CD14-positive monocyte (primary cell): ENCODE measurements around the gene CTSH. TPM values are rescaled to one million over a fixed set of nuclear protein-coding genes. Genes with fewer than 3 reads are reported as not detected.
A peak's percentile ranks its signal among the peaks of the same experiment; 100 is the strongest.

Source experiments
- DNase-seq, 3 donors: peaks; one replicate each; pipeline ENCODE4 v3.0.0-alpha.2; 2011 to 2022
- H2AFZ ChIP-seq: 2 replicates; pipeline ENCODE4 v1.6.0; 2012; ENCODE audit warnings: mild to moderate bottlenecking, low read depth, low read length, inconsistent platforms; ENCODE audit not compliant: insufficient read depth, poor library complexity, severe bottlenecking
- H3K27ac ChIP-seq, 2 donors: 1 replicate in 1 of 2; 2 replicates in 1 of 2; pipeline ENCODE4 v1.5.1; 2012 to 2013; ENCODE audit warnings: low read length in 2 of 2, control low read depth in 1 of 2, inconsistent platforms in 1 of 2, low read depth in 1 of 2, mild to moderate bottlenecking in 1 of 2
- H3K27me3 ChIP-seq, 2 donors: one replicate each; pipeline versions ENCODE4 v1.6.0 to v1.6.1; 2011 to 2013; ENCODE audit warnings: low read length in 2 of 2; ENCODE audit not compliant: control insufficient read depth in 2 of 2, insufficient read depth in 2 of 2
- H3K36me3 ChIP-seq, 2 donors: replicated peaks in 1 of 2; 1 replicate in 1 of 2; 2 replicates in 1 of 2; pipeline versions ENCODE4 v1.5.1 to v1.6.1; 2012 to 2013; ENCODE audit warnings: low read length in 2 of 2, control low read depth in 1 of 2, inconsistent platforms in 1 of 2, mild to moderate bottlenecking in 1 of 2; ENCODE audit not compliant: insufficient read depth in 2 of 2, control insufficient read depth in 1 of 2
- H3K4me1 ChIP-seq, 2 donors: 1 replicate in 1 of 2; 2 replicates in 1 of 2; pipeline versions ENCODE4 v1.5.1 to v1.6.1; 2012 to 2013; ENCODE audit warnings: low read length in 2 of 2, control low read depth in 1 of 2, inconsistent platforms in 1 of 2, mild to moderate bottlenecking in 1 of 2, moderate library complexity in 1 of 2; ENCODE audit not compliant: insufficient read depth in 2 of 2, control insufficient read depth in 1 of 2
- H3K4me2 ChIP-seq: replicated peaks from 2 replicates; pipeline ENCODE3; 2012; ENCODE audit warnings: low read length, moderate library complexity, mild to moderate bottlenecking; ENCODE audit not compliant: poor library complexity, severe bottlenecking; ENCODE audit errors: extremely low read depth
- H3K4me3 ChIP-seq, 3 experiments: fragments of 200-600 bp in 1 of 3; sonication (generic) in 1 of 3; replicated peaks in 1 of 3; 1 replicate in 2 of 3; 2 replicates in 1 of 3; pipeline ENCODE4 v1.5.1; 2011 to 2013; ENCODE audit warnings: low read length in 3 of 3, mild to moderate bottlenecking in 3 of 3, control low read depth in 2 of 3, low read depth in 2 of 3, inconsistent platforms in 1 of 3, moderate library complexity in 1 of 3
- H3K79me2 ChIP-seq: 2 replicates; pipeline ENCODE4 v1.6.0; 2012; ENCODE audit warnings: mild to moderate bottlenecking, control low read depth, inconsistent platforms, low read length, moderate library complexity; ENCODE audit not compliant: insufficient read depth
- H3K9ac ChIP-seq: 2 replicates; pipeline ENCODE4 v1.6.0; 2017; ENCODE audit warnings: low read length, mild to moderate bottlenecking; ENCODE audit not compliant: insufficient read depth, poor library complexity, severe bottlenecking
- H3K9me3 ChIP-seq, 2 donors: replicated peaks in 1 of 2; 1 replicate in 1 of 2; 2 replicates in 1 of 2; pipeline versions ENCODE4 v1.5.1 to v1.6.1; 2012 to 2013; ENCODE audit warnings: low read length in 2 of 2, control low read depth in 1 of 2; ENCODE audit not compliant: control insufficient read depth in 1 of 2, insufficient read depth in 1 of 2
- H4K20me1 ChIP-seq: 2 replicates; pipeline ENCODE4 v1.6.0; 2012; ENCODE audit warnings: mild to moderate bottlenecking, low read length, control low read depth, moderate library complexity; ENCODE audit not compliant: insufficient read depth
- H3K27ac Mint-ChIP-seq, 7 donors: one replicate each; pipeline ENCODE4 v1.8.0; 2020; ENCODE audit warnings: mild to moderate bottlenecking in 7 of 7, mixed read lengths in 7 of 7, moderate library complexity in 6 of 7, inconsistent platforms in 2 of 7
- H3K27me3 Mint-ChIP-seq, 3 donors: one replicate each; pipeline ENCODE4 v1.8.0; 2021 to 2022; ENCODE audit warnings: low read depth in 3 of 3, mild to moderate bottlenecking in 3 of 3, mixed read lengths in 3 of 3, moderate library complexity in 3 of 3, inconsistent platforms in 1 of 3
- H3K36me3 Mint-ChIP-seq, 2 donors: one replicate each; pipeline ENCODE4 v1.8.0; 2020; ENCODE audit warnings: mixed read lengths in 2 of 2, inconsistent platforms in 1 of 2, mild to moderate bottlenecking in 1 of 2
- H3K4me1 Mint-ChIP-seq: one replicate; pipeline ENCODE4 v1.8.0; 2020; ENCODE audit warnings: mild to moderate bottlenecking, mixed read lengths
- H3K4me3 Mint-ChIP-seq, 2 donors: one replicate each; pipeline ENCODE4 v1.8.0; 2020; ENCODE audit warnings: mild to moderate bottlenecking in 2 of 2, mixed read lengths in 2 of 2, moderate library complexity in 1 of 2
- H3K9me3 Mint-ChIP-seq, 7 donors: one replicate each; pipeline ENCODE4 v1.8.0; 2020 to 2022; ENCODE audit warnings: mixed read lengths in 7 of 7, mild to moderate bottlenecking in 6 of 7, moderate library complexity in 6 of 7, inconsistent platforms in 2 of 7
- WGBS: methylation state at CpG from one replicate; pipeline ENCODE4 v1.1.5; 2013; ENCODE audit warnings: missing lambda C conversion rate; ENCODE audit not compliant: insufficient coverage; 5-methylcytosine and 5-hydroxymethylcytosine counted together
- intact Hi-C, 2 donors: fragments of 100-400 bp; cut with micrococcal nuclease; formaldehyde crosslinking; loops; one replicate each; pipeline versions ENCODE4 v1.15.0 to v1.15.1; 2023
- polyA plus RNA-seq, 3 donors: library from polyadenylated mRNA; depleted of rRNA in 1 of 3; unstranded in 2 of 3; stranded (reverse) in 1 of 3; fragments of 300-500 nt in 2 of 3; fragments of >200 nt in 1 of 3; fragmentation: Illumina TruSeq in 2 of 3; gene quantifications; 1 replicate in 2 of 3; 2 replicates in 1 of 3; pipeline ENCODE4 v1.2.3, GENCODE V29; 2012 to 2021
- TF ChIP-seq, protein P1 (sequence below): fragments of 200-600 bp; IDR thresholded peaks from one replicate; pipeline ENCODE4 v1.8.0; 2022; ENCODE audit warnings: antibody characterized with exemption, mild to moderate bottlenecking

CTSH gene
- polyA plus RNA-seq, 3 donors: 555 to 884 (median 756) TPM

- H3K27me3 ChIP-seq: no peaks in the 10 kb centered on the region
- H3K36me3 ChIP-seq: peaks cover 22 to 27% of the 10 kb centered on the region in 2 donors
- peak overlapping the region in 2 of 3 experiments; percentile 6 to 68 for H3K4me3 ChIP-seq
- H3K4me1 ChIP-seq: peaks cover 91 to 97% of the 10 kb centered on the region in 2 donors
- no peaks in the 10 kb centered on the region for H3K9me3 ChIP-seq
- TF ChIP-seq, protein P1, sequence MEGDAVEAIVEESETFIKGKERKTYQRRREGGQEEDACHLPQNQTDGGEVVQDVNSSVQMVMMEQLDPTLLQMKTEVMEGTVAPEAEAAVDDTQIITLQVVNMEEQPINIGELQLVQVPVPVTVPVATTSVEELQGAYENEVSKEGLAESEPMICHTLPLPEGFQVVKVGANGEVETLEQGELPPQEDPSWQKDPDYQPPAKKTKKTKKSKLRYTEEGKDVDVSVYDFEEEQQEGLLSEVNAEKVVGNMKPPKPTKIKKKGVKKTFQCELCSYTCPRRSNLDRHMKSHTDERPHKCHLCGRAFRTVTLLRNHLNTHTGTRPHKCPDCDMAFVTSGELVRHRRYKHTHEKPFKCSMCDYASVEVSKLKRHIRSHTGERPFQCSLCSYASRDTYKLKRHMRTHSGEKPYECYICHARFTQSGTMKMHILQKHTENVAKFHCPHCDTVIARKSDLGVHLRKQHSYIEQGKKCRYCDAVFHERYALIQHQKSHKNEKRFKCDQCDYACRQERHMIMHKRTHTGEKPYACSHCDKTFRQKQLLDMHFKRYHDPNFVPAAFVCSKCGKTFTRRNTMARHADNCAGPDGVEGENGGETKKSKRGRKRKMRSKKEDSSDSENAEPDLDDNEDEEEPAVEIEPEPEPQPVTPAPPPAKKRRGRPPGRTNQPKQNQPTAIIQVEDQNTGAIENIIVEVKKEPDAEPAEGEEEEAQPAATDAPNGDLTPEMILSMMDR: no peak
- peaks cover 4% of the 10 kb centered on the region for H4K20me1 ChIP-seq
- Mint-ChIP-seq H3K27me3 (no peaks in the 10 kb centered on the region), H3K36me3 (peaks cover 39 to 63% of the 10 kb centered on the region in 2 donors), H3K27ac (peak overlapping the region; percentile 90 to 98 (median 94)), H3K4me3 (peak overlapping the region; percentile 56 to 67), H3K4me1 (peaks cover 85% of the 10 kb centered on the region), H3K9me3 (no peaks in the 10 kb centered on the region)
- peak; percentile 80 to 92 (median 90) for DNase-seq
- intact Hi-C loops: no loop called here
- WGBS: 0% methylated on average over 3 of the region's 6 CpGs
- peak overlapping the region; percentile 63 for H3K4me2 ChIP-seq
- H3K27ac ChIP-seq: peak overlapping the region; percentile 93 to 95
- peaks cover 77% of the 10 kb centered on the region for H3K79me2 ChIP-seq
- peak overlapping the region; percentile 51 for H3K9ac ChIP-seq
- H2AFZ ChIP-seq: no peak overlapping the region
Measured at GRCh38 chr15:78938658-78939488, 6.0 kb downstream of the CTSH start.

DNA sequence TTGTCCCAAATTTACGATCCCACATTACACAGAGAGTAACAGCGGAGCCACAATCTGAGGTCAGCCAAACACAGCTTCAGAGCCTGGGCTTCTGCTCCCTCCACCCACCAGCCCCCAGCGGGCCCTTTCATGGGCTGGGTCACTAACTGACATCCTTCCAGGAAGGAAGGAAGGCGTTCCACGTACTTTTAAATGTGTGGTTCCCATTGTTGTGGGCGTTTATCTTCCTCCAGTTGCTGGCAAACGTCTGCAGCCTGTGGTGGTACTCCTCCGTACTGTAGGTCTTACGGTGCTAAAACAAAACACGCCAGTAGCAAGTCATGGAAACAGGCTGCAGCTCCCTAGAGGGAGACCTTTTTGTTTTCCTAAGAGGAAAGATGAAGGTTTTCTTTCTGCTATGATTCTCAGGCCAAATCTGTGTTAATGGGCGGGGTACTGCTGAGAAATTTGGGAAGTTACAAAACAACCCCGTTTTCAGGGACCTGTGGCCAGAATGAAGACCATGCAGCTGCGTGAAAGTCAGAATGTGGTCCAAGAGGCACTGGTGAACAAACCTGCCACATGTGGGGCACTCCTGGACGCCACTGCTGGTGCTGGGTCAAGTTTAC lies 7.6 kb downstream of the CTSH start:
- H3K36me3 ChIP-seq: peaks cover 38 to 43% of the 10 kb centered on the region in 2 donors
- peaks cover 74 to 81% of the 10 kb centered on the region in 2 donors for H3K4me1 ChIP-seq
- H3K79me2 ChIP-seq: peaks cover 69% of the 10 kb centered on the region
- no peaks in the 10 kb centered on the region for H3K9me3 ChIP-seq
- no peaks in the 10 kb centered on the region for H3K9me3 Mint-ChIP-seq
- H3K4me2 ChIP-seq: peak overlapping the region; percentile 77
- peaks cover 68% of the 10 kb centered on the region for H3K4me1 Mint-ChIP-seq
- H3K27ac ChIP-seq: peak overlapping the region; percentile 93 to 95
- intact Hi-C loops: no loop called here
- peak overlapping the region; percentile 58 for H2AFZ ChIP-seq
- H3K4me3 ChIP-seq: peak overlapping the region; percentile 1 to 68 (median 21)
- WGBS: under 1% methylated on average over 12 of the region's 14 CpGs
- TF ChIP-seq, protein P1: no peak
- peaks cover 15% of the 10 kb centered on the region for H4K20me1 ChIP-seq
- peak overlapping the region; percentile 90 to 98 (median 94) for H3K27ac Mint-ChIP-seq
- H3K36me3 Mint-ChIP-seq: peaks cover 51 to 80% of the 10 kb centered on the region in 2 donors
- DNase-seq: peak; percentile 32 to 74 (median 62)
- peak overlapping the region; percentile 50 for H3K9ac ChIP-seq
- peak overlapping the region; percentile 65 to 86 for H3K4me3 Mint-ChIP-seq
- no peaks in the 10 kb centered on the region for H3K27me3 ChIP-seq
- H3K27me3 Mint-ChIP-seq: no peaks in the 10 kb centered on the region
